OCI-LY7 (cell line): ENCODE data around the gene THOP1.

Experiments
- CTCF ChIP-seq: fragments of 200-600 bp; sonication (generic); conservative IDR thresholded peaks from 2 replicates; pipeline ENCODE4 v1.5.1; 2014; ENCODE audit warnings: mild to moderate bottlenecking, antibody characterized with exemption, low read length, moderate library complexity, mixed read lengths
- EZH2phosphoT487 ChIP-seq: fragments of 200-600 bp; sonication (generic); IDR thresholded peaks from 2 replicates; pipeline ENCODE4 v1.6.1; 2018; ENCODE audit warnings: low read depth, borderline replicate concordance, mild to moderate bottlenecking, mixed run types, antibody characterized with exemption, low read length, moderate library complexity, mixed read lengths

GRCh38 chr19:2813235-2814160 lies 28.2 kb downstream of the THOP1 start:
- no peak for TF ChIP-seq CTCF
- no peak for TF ChIP-seq EZH2phosphoT487
